ENCODE measurements around the gene LARP4B.
"Not testable (repeated sequence)": the region's sequence is repeated elsewhere in the genome, so short reads cannot be mapped to it uniquely, and the experiment has no call there.

Gene LARP4B

DNA sequence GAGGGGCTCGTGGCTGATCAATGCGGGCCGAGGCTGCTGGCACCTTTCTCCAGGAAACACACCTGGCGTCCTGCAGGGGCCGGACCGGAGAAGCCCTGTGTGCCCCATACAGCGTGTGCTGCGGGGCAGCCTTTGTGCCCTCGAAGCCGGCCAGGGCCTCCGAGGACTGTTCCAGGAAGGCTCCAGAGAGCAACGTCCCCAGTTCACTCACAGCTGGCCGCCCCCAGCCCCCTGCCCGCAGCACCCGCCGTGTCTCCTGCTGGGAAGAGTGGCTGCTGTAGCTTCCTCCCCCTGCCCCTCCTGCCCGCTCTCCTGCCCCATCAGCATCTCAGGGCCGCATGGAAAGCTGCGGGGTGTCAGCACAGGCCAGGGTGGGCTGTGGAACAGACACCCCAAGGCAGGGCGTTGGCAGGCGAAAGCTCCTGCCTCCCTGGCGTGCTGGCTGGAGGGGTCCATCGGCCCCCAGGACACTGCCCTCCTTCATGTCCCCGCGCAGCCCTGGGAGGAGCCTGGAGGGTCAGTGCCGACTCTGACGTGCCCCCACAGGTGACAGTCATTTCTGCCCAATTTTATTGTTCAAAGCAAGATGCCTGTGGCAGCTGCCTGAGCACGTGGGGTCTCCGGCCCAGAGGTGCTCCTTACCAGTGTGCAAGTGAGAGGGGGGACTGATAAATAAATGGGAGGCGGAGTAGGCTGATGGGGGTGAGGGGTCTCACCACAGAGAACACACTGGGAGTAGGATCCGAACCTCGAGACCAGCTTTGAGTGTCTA, 146.2 kb downstream of the LARP4B start:
- no peak for DNase-seq

DNA sequence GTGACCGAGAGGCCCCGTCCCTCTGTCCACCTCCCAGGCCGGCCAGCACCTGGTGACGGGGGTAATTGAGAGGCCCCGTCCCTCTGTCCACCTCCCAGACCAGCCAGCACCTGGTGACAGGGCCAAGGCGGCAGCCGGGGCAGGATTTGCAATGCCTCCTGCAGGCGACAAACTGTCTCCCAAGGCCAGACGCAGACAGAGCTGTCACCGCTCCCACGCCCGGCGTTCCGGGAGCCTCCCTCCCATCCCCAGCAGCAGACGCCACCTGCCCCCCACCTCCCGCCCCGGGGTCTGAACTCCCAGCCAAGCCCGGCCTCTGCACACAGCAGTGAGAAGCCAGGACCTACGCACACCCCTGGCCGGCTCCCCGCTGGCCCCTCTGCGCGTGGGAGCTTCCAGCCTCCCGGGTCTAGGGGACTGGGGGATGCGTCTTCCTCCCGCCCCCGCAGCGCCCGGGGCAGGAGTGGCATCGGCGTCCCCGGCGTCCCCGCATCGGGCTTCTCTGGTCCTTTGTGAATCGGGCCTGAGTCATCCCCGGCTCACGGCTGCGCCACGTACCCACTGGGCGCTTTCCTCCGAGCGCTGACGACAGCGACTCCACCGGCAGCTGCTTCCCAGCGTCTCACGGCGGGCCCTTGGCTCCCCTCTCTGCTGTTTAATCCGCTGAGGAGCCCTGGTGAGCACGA, 147.0 kb downstream of the LARP4B start:
- DNase-seq: no peak

DNA sequence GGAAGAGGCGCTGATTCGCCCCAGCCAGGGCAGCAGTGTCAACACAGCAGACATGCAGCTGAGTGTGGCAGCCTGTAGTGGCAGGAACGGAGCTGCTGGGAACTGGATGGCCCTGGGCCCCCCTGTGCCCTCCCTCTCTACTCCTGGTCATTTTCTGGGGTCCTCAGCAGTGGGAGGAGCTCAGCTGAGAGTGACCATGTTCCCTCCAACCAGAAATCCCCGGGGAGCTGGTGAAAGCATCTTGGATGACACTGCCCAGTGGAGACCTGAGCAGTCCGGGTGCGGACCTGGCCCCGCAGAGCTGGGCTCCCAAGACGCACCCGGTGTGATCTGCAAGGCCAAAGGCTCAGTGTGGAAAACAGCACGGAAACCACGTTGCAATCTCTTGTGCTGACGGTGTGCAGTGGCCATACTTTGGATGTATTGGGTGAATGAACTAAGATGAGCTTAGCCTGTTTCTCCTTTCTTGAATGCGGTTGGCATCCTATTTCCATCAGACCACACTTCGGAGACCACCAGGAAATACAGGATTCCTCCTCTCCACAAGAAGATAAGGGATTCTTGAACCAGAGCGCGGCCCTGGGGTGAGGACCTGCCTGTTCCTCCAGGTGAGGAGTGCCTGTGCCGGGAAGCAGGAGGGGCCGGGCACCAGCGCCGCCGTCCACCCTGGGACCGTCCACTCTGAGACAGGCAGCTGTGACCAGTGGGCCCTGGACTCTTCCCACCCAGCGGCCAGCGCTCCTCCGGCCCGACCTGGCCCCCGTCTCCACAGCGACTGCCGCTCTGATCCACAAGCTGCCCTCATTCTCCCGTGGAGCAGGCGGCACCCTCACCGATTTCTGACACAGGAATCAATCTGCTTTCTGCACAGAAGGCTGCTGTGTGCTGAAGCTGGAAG, 148.5 kb downstream of the LARP4B start:
- DNase-seq: no peak

DNA sequence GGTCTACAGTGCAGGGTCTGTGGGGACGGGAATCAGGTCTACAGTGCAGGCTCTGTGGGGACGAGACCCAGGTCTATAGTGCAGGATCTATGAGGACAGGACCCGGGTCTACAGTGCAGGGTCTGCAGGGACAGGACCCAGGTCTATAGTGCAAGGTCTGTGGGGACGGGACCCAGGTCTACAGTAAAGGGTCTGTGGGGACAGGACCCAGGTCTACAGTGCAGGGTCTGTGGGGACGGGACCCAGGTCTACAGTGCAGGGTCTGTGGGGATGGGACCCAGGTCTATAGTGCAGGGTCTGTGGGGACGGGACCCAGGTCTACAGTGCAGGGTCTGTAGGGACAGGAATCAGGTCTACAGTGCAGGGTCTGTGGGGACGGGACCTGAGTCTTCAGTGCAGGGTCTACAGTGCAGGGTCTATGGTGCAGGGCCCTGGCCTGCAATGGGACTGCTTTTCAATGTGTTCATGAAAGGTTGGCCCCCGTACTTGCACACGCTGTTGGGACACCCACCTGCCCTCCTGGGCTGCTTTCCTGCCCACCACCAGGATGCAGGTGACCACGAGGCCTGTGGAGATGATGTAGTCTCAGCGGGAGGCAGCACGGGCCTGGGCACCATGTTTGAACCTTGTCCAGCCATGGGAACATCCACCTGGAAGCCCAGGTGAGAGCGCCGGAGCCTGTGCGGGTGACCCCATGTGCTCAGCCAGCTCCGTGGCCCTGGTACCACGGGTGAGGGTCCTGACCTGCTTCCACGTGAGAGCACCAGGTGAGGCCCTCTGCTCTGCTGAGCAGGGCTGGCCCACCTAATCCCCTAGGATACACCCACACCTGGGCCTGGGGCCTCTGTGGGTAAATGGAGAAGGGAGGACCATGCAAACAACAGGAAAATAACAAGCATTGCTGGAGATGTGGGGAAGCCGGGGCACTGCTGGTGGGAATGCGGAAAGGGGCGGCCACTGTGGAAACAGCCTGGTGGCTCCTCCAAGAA, 150.7 kb downstream of the LARP4B start:
- DNase-seq: no peak

DNA sequence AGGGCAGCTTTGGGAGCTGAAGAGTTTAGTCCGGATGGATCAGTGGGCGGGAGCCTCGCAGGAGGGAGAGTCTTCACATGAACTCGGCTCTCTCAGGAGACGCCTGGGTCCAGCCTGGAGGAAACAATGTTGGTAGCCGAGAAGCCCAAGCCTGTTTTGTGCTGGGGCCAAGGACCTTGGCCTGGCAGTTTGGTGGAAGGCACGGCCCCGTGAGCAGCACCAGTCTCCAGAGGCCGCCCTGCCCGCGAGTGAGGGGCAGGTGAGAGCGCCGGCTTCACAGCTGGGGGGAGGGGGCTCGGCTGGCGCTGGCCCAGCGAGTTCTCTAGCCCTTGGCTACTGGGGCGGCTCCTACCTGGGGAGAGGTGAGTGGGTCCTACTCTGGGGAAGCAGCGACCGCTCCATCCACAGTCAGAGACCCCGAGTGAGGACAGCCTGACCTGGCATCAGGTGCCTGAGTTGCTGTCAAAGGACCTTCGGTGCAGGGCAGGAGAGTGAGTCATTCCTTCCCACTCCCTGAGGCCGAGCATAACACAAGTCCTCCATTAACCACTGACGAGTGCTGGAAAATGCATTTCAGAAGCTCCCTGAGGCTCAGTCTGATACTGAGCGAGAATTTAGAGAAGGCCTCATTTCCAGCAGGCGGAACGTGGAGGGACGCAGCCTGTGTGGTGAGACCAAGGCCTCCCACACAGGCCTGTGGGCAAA, 152.7 kb downstream of the LARP4B start:
- DNase-seq: no peak

DNA sequence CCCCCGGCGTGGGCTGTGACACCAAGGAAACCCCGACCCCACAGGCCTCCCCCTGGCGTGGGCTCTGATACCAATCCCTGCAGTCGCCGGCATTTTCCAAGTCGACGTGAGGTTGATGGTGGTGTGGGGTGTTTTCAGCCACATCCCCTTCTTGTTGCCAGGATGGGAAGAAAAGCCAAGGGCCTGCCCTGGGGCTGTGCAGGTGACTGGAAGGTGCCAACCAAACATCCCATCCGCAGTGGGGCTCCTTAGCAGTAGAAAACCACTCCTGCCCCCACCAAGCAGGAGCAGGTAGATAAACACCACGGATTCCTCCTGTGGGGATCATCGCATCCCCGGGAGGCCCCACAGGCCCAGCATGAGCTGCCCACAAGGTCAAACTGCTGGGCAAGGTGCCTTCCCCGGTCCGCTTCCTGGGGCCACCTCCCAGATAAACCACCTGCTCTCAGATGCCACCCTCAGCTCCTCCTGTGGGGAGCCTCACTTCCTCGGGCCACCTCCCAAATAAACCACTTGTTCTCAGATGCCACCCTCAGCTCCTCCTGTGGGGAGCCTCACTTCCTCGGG, 153.5 kb downstream of the LARP4B start:
- DNase-seq: no peak

DNA sequence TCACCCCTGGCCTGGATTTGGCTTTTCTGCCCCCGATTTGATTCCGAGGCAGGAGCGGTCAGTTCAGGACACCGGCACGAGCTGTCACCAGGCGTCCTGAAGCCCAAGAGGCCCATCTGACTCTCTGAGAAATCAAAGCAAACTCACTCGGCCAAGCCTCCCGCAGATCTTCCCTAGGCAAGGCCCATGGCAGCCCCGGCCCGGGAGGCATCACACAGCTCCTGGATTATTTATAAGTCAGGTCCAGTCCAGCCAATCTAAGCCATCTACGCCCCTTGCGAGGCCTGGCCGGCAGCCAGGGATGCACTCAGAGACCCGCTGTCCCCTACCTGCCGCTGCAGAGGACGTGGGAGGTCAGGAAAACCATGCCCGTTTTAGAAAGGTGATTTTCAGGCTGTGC, 154.7 kb downstream of the LARP4B start:
- no peak for DNase-seq

DNA sequence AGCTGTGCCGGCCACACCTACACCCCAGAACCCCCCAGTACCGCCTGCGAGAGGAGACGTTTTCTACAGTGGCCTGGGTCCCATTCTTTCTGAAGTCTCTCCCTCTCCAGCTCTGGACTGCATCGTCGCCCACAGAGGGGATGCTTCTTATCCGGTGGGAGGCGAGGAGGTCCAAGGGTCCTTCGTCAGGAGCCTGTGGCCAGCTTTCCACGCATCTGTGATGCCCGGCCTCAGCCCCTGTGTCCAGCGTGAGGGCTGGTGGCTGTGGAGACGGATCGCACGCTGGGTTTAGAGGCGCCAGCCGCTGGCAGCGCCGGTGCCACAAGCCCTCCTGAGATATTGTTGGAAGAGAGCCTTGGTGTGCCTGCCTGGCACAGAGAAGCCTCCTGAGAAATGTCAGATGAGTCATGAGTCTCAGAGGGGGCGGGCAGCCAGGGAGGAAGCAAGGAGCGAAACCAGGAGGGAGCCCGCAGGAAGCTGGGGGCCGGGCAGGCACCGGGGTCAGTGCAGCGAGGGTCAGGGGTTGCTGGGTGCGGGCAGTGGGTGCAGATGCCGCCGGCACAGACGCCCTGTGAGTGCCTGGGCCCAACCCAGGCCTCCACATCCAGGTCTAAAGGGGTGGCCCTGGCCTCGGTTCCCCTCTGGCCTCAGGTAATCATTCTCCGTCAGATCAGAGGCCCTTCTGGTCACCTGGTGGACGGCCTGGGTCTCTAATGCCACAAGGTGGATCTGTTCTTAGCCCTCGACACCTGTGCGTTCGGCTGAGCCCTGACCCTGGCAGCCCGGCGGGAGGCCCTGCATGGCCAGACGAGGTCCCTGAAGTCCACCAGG, 156.0 kb downstream of the LARP4B start:
- DNase-seq: no peak

DNA sequence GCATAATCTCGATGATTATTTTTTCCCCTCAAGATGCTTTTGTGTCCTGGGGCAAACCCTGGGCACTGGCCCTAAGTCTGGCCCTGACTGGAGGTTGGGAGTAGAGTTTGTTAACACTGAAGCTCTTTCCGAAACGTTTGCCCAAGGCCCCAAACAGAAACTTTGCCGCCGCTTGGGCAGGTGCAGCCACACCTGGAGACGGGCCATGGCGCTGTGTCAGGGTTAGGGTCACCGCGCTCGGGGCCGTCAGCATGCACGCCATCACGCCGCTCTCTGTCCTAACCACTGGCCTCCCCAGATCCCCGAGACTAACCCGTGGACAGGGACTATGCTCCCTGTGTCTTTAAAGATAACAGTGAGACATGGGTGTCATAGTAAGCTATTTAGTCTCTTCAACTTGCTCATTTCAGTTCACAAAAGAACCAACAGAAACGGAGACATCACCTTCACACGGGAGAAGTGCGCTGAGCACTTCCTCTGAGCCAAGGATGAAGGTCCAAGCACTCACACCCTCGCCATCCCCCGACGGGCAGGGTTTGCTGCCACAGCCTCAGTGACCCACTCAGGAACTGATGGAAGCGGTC, 156.8 kb downstream of the LARP4B start:
- no peak for DNase-seq

DNA sequence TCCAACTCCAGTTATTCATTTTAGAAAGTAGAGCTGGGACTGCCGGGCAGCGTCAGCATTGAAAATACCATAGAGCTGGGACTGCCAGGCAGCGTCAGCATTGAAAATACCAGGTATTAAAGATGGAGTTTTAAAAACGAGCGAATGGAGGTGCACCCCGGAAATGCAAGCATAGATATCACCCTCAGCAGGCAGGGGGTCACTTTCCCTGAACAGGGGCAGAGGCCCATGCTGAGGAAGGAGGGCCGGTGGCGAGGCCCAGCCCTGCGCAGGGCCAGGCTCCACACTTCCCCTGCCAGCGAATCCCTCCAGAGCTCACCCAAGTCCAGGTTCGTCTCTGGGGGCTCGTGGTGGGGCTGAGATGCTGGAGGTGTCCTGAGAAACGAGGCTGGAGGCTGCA, 157.3 kb downstream of the LARP4B start:
- no peak for DNase-seq

DNA sequence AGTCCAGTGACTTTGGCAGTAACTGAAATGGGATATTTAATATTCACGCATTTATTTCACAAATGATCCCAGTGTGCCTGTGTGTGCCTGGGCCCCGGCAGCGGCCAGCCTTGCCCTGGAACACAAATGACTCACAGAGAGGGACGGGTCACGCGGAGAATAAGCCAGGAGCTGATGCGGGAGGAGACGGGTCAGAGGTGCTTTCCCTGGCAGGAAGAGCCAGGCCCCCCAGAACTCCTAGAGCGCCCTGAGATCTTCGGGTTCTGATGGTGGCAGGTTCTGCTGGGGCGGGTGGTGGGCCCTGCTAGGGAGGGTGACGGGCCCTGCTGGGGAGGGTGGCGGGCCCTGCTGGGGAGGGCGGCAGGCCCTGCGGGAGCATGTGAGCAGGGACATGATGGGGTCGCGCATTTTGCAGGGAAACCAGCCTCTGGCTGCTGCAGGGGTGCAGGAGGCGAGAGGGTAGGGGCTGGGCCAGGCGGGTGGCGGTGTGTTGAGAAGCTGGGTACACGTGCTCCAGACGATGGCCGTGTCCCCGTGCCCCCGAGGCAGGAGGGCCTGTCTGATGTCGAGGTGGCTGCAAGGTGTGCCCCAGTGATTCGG, 157.8 kb downstream of the LARP4B start:
- DNase-seq: no peak

DNA sequence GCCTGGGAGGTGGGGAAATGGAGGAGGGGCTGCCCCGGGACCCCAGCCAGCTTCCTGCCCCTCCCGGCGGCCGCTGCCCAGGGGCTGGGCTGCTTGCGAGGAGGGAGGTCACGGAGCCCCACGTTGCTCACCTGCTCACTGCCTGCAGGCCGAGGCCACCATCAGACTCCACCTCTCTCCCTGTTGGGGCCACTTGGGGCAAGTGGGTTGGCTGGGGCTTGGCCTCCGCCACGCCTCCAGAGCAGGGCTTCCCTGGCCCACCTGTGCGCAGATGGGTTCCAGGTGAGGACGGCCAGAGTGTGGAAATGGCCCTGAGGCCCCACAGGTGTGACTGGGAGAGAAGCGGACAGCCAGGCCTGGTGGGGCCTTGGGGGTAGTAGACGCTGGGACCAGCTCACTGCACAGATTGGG, 159.3 kb downstream of the LARP4B start:
- DNase-seq: no peak

DNA sequence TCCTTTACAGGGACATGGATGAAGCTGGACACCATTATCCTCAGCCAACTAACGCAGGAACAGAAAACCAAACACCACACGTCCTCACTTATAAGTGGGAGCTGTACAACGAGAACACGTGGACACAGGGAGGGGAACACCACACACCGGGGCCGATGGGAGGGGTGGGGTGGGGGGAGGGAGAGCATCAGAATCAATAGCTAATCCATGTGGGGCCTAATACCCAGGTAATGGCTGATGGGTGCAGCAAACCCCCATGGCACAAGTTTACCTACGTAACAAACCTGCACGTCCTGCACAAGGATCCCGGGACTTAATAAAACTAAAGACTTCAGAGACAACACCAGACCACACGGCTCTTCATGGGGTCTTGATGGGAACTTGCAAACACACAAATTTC, 159.9 kb downstream of the LARP4B start:
- DNase-seq: no peak

DNA sequence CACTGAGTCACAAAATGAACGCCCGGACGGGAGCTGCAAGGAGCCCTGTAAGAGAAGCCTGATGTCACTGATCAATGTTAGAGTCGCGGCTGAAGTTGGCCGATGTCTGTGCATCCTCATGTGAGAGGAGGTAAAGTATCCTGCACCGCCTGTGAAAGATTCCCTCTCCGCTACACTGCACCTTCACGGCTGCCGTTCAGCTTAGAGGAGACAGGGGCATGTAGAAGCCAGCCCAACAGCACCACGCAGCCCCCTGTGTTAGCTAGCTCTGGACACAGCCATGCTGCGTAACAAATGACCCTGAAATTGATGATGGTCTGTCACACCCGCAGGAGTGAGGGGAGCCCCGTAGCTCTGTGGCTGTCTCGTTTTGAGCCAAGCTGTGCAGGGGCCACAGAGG, 160.5 kb downstream of the LARP4B start:
- DNase-seq: no peak

DNA sequence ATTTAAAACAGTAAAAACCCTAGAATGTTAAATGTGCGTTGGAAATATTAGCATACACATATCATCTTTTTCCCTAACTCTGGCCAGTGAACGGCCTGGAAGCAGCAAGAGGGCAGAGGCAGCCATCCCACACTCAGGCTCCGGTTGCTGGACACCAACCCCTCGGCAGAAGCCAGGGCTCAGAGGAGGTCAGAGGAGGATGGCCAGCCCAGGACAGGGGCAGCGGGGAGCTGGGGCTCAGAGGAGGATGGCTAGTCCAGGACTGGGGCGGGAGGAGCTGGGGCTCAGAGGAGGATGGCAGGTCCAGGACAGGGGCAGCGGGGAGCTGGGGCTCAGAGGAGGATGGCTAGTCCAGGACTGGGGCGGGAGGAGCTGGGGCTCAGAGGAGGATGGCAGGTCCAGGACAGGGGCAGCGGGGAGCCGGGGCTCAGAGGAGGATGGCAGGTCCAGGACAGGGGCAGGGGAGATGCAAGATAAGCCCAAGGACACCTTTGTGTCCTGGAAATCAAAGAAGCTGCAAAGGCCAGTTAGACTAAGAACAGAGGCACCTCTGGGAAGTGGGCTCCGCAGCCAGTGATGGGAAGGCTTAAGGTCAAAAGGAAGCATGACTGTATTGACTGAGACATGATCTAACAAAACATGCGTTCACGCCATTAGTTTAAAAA, 161.3 kb downstream of the LARP4B start:
- DNase-seq: not testable (repeated sequence)

DNA sequence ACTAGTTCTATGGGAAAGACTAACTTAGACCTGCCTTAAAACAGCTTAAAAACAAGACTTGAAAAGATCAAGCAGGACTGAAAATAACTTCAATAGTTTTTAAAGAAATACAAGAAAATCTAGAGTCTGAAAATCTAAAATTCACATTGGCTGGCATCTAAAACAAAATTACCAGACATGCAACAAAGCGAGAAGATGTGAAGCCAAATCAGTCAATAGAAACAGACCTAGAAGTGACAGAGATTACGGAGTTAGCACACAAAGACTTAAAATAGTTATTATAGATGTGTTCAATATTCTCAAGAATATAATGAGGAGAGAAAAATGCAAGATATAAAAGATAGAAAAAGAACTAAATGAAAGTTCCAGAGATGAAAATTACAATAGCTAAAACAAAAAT, 163.7 kb downstream of the LARP4B start:
- no peak for DNase-seq

DNA sequence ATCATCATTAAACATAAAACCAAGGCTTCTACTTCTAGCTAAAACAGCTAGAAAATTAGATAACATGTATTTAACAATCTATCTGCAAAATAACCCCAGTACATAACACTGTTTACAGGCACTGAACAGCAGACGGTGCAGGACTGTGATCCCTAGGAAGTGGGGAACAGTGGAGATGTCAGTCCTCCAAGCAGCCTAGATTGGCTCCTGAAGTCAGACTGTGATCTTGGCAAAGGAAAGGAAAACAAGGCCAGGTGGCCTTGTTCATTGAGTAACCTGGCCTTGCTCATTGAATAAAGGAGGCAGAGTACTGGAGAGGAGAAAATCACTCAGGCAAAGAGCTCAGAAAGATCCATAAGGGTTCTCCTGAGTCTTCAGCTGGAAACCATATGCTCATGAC, 164.3 kb downstream of the LARP4B start:
- DNase-seq: no peak

DNA sequence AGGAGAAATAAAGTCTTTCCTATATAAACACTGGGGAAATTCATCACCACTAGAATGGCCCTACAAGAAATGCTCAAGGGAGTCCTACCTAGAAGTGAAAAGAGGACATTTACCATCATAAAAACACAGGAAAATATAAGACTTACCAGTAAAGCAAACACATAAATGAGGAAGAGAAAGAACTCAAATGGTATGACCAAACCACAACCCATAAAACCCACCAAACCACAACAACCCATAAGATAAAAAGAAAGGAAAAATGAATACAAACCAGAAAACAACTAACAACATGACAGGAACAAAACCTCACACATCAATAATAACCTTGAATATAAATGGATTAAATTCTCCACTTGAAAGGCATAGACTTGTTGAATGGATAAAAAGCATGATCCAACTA, 170.1 kb downstream of the LARP4B start:
- no peak for DNase-seq

DNA sequence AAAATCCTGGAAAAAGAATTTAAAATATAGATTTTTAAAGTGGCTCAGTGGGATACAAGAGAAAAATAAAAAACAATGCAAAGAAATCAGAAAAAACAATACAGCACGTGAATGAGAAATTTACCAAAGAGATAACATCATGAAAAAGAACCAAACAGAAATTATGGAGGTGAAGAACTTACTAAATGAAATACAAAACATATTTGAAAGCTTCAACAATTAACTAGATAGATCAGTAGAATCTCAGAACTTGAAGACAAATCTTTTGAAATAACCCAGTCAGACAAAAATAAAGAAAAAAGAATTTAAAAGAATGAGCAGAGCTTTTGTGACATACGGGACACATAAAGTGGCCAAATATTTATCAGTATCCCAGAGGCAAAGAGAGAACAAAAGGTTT, 170.9 kb downstream of the LARP4B start:
- no peak for DNase-seq

Measured in stimulated activated naive CD4-positive, alpha-beta T cell (primary cell).